Activated CD8-positive, alpha-beta memory T cell treated with anti-CD3 and anti-CD28 coated beads, Interleukin-2, amount 50 U/mL, for 1 hour (primary cell): ENCODE results near the gene SIRPD.
"Not testable (repeated sequence)": the region's sequence is repeated elsewhere in the genome, so short reads cannot be mapped to it uniquely, and the experiment has no call there.

Experiments used
- DNase-seq: peaks from one replicate; pipeline ENCODE4 v3.0.0-alpha.2; 2020; ENCODE audit errors: extremely low read depth

Gene SIRPD

DNA sequence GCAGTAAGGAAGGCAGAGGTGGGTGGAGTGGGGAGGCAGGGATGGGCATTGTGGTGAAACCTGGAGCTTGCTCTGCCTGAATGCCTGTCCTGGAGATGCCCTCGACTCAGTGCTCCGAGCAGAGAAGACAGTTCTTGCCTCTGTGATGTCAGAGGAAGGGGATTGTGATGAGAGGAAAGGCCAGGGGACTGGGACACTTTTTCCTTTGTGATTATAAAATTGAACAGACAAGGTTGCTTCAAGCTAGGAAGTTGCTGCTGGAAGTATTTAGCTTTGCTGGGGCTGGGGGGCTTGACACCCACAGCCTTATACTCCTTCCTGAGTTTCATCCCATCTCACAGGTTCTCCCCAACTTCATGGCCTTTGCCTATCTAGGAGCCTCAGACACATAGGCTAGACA, at the start of gene SIRPD:
Gene SIRPD (minus strand): TSS at position 101 of the 400 bp plus-strand sequence. CDS start 52 bp downstream, at position 49.
- no peak for DNase-seq

DNA sequence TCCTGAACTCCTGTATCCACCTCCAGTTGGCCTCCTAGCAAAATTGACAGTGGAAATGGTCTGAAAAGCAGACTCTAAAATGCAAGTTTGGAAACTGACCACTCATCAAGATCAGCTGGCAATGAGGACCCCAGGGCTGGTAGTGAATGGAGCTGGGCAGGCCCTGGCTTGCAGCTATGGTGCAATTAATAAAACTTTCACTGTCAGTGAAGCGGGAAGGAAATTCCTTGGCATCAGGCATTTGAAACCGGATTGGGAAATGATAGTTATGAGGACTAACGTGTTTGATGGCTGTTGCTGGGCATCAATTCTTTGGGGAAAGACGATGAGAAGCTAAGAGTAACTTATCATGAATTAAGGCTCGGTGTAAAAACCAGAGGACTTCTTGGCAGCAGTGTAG, 43.2 kb upstream of the SIRPD start:
- no peak for DNase-seq

- no peak for DNase-seq
Measured at GRCh38 chr20:1595333-1595732, 37.8 kb upstream of the SIRPD start.

DNA sequence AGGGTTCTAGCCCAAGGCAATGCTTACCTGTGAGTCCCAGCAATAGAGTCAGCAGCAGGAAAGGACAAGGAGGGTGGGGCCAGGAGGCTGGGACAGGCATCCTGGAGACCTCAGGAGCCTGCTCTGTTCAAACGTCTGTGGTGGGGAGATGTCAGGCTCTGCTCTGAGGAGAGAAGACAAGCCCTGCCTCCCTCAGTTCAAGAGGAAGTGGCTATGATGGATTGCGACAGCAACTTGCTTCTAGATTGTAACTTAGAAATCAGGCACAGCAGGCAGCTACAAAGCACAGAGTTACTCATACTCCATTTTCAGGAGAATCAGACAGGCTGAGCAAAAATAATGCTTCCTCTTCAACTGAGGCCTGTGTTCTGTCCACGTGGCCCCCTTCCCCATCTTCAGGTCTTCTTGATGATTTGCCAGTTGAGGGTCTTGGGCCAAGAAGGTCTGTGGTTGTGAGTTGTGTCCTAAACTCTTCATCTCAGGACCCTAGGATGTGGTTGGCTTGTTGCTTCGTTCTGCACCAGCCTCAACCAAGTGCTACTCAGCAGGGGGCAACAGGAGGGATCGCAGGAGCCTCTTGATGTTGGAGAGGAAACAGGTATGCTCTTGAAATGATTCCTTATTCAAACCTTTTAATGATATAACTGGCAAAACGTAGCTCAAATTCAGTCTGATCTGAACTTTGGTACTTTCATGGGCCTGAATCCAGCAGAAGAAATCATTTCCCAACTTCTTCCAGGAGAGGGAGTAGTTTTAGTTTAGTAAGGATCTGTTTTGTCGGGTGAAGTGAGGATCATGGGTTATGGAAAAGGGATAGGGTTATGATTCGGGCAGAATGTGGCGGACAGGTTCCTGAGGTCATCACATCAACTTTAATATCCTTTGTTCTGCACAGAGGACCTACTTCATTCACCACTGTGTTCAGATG, 31.3 kb upstream of the SIRPD start:
- DNase-seq = no peak

- DNase-seq = no peak
Measured at GRCh38 chr20:1587781-1588532, 30.5 kb upstream of the SIRPD start.

- DNase-seq = no peak
Measured at GRCh38 chr20:1579488-1579887, 22.0 kb upstream of the SIRPD start.

DNA sequence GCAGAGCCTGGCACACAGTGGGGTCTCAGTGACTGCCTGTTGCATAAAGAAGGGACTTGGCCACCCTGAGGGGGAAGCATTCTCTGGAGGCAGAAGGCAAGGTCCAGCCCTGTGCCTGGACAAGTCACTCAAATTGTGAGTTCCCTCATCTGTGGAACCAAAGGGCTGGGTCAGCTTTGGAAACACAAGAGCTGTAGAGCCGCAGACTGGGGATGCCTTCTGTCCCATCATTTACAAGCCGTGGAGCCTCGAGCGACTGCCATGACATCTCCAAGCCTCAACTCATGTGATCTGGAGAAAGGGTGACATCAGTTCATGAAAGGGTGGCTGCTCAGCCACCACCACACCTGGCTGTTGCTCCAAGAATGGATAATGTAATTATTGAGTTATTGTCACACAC, 20.4 kb upstream of the SIRPD start:
- DNase-seq = no peak

DNA sequence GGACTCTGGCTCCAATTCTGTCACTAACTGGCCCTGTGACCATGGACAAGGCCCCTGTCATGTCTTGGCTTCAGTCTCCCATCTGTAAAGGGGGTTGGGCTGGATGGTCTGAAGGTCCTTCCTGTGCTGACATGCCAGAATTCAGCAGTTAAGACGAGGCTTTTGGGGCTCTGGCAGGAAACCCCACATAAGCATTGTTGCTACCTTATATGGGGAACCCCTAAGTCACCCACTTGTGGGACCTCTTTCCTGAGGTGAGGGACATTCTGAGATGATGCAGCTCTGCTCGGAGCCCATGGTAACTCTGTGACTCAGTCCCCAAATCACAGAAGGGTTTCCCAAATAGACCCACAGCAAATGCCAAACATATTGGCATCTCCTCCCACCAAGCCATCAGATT, 19.8 kb upstream of the SIRPD start:
- not testable (repeated sequence) for DNase-seq

- DNase-seq = no peak
Measured at GRCh38 chr20:1576641-1577040, 19.1 kb upstream of the SIRPD start.

- not testable (repeated sequence) for DNase-seq
Measured at GRCh38 chr20:1576003-1576402, 18.5 kb upstream of the SIRPD start.

- DNase-seq = not testable (repeated sequence)
Measured at GRCh38 chr20:1571583-1571982, 14.1 kb upstream of the SIRPD start.

DNA sequence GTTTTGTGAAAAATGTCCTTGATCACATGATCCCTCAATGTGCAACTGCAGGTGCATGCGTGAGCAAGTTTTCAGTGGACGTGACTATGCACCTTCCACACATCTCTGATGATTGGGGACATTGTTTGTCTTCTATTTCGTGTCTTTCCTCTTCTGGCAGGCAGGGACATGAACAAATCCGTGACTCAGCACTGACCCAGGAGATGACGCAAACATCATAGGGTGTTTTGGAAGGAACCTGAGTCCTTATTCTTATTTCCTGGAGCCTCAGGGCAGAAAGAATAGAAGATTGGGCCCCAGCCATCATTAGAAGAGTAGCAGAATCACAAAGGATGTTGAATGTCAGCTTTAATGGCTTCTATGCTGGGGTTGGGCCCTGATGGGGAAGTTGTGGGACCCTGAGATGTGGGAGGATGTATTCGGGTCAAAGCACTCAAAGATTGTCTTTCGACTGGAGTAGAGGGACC, 11.9 kb upstream of the SIRPD start:
- DNase-seq = no peak

DNA sequence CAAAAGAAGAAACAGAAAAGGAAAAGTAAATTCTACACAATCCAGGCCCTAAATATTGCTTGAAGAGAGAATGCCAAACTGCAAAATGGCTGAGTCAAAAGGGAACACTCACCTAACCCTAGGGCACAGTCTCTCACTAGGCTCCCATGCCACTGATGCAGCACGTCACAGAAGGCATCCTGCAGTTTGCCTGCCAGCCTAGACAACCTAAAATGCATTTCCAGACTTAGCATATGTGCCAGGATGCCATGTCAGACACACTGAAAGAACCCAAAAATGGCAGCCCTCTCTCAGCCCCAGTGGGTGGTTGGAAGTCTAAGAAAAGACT, 10.6 kb upstream of the SIRPD start:
- no peak for DNase-seq

DNA sequence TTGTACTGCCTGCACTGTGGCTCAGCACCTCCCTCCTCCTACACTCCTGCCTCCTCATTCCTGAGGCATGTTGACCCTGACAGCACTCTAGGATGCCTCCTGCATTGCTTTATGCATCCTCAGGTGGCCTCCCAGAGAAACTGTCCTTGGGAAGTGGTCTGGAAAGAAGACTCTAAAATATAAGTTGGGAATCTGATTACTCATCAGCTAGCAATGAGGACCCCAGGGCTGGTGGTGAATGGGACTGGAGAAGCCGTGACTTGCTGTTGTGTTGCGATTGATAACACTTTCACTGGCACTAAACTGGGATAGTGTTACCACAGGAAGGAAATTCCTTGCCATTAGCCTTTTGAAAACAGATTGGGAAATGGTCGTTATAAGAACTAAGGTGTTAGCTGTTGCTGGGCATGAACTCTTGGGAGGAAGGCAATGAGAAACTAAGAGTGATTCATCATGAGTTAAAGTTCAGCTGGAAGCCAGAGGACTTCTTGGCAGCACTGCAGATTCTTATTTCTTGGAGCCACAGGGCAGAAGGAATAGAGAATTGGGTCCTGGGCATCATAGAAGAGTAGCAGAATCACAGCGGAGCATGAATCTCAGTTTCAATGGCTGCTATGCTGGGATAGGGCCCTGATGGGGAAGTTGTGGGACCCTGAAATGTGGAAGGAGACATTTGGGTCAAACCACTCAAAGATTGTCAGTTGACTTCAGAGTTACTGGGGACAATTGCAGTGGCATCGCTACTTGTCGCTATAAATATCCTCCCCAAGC, 10.1 kb upstream of the SIRPD start:
- DNase-seq = no peak

GRCh38 chr20:1566701-1567100, 9.2 kb upstream of the SIRPD start:
- no peak for DNase-seq

GRCh38 chr20:1565461-1565860, 8.0 kb upstream of the SIRPD start:
- no peak for DNase-seq

DNA sequence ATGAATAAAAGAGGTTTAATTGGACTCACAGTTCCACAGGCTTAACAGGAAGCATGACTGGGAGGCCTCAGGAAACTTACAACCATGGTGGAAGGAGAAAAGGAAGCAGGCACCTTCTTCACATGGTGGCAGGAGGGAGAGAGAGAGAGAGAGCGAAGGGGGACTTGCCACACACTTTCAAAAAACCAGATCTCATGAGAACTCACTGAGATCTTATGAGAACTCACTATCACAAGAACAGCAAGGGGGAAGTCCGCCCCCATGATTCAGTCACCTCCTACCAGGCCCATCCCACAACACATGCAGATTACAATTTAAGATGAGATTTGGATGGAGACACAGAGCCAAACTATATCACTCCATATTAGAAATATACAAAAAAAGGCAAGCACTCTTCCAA, 6.1 kb upstream of the SIRPD start:
- no peak for DNase-seq

GRCh38 chr20:1562622-1563021, 5.1 kb upstream of the SIRPD start:
- no peak for DNase-seq

GRCh38 chr20:1561350-1561749, 3.8 kb upstream of the SIRPD start:
- DNase-seq = no peak

DNA sequence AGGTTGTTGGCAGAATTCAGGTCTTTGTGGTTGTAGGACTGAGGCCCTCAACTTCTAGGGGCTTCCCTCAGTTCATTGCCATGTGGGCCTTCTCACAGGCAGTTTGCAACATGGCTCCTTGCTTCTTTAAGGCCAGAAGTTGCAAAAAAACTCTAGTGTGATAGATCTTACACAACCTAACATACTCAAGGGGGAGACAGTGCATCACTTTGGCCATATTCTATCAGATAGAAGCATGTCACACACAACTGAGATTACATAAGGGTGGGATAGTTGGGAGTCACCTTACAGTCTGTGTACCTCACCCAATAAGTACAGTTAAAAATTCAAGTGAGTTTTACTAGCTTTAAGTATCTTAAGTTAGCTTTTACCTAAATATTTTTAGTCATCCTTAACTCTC, 1.6 kb downstream of the SIRPD start:
- no peak for DNase-seq

GRCh38 chr20:1539816-1540419, 17.6 kb downstream of the SIRPD start:
- no peak for DNase-seq

DNA sequence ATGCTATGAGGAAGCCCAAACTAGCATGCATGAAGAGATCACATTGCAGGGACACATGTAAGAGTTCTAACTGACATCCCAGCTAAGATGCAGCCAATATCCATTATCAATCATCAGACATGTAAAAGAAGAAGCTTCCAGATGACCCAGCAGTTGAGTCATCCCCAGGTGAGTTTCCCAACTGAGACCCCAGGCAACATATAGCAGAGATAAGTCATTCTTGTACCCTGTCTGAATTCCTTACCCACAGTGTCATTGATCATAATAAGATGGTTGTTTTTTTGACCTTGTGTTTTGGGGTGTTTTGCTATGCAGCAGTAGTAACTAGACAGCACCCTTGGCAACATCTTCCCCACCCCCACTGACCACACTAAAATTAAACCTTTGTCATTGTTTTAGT, 18.9 kb downstream of the SIRPD start:
- no peak for DNase-seq
